HCT116 (cell line): ENCODE data around the gene ARAP1. TPM values are rescaled to one million over a fixed set of nuclear protein-coding genes. Genes with fewer than 3 reads are reported as not detected.

Experiments
- ATAC-seq: fragments of 200-7000 bp; cut with Tn5 transposase; 2 replicates; pipeline ENCODE4 v1.9.1; 2020; ENCODE audit warnings: mild to moderate bottlenecking, moderate library complexity
- BruUV-seq: library from RNA; stranded (reverse); fragments of 400-500 nt; replicated peaks from 2 replicates; lab custom pipeline; 2021; lab: Mats Ljungman, UMichigan
- CTCF ChIA-PET: fragments of 300-600 bp; sonication (Branson Sonifier 250); formaldehyde crosslinking; loops from one replicate; lab custom pipeline; 2021; ENCODE audit warnings: antibody characterized with exemption; lab: Charles Lee
- POLR2A ChIA-PET: fragments of 300-600, 350-600 bp; sonication (Branson Sonifier 250); formaldehyde crosslinking; loops from one replicate; lab custom pipeline; 2021; ENCODE audit warnings: antibody characterized with exemption; lab: Charles Lee
- RAD21 ChIA-PET, 2 experiments: fragments of 300-600 bp; sonication (Branson Sonifier 250); formaldehyde crosslinking; loops; one replicate each; lab custom pipeline; 2023; ENCODE audit warnings: low total read pairs in 2 of 2; ENCODE audit not compliant: uncharacterized antibody in 2 of 2, unreplicated experiment in 2 of 2, low non-redundant PET in 1 of 2; lab: Charles Lee
- DNase-seq: peaks from one replicate; pipeline ENCODE4 v3.0.0-alpha.2; 2010; ENCODE audit warnings: low read depth, low spot score
- H2AFZ ChIP-seq: fragments of 200-600 bp; shearing (Covaris generic), sonication (generic); 2 replicates; pipeline ENCODE4 v1.6.1; 2017; ENCODE audit warnings: low read depth, mixed run types, mixed read lengths, antibody characterized with exemption, low read length; ENCODE audit not compliant: poor library complexity, severe bottlenecking
- H3K27ac ChIP-seq: 2 replicates; pipeline ENCODE4 v1.5.1; 2012; ENCODE audit warnings: low read depth, low read length
- H3K27me3 ChIP-seq: fragments of 200-600 bp; sonication (generic); 2 replicates; pipeline ENCODE4 v1.6.1; 2016; ENCODE audit warnings: mixed run types, low read length, mixed read lengths; ENCODE audit not compliant: insufficient read depth
- H3K36me3 ChIP-seq, 2 experiments: fragments of 200-500 bp in 1 of 2; fragments of 200-600 bp in 1 of 2; sonication (Bioruptor generic) in 1 of 2; sonication (generic) in 1 of 2; 2 replicates each; pipeline versions ENCODE4 v1.5.1 to v1.6.1; 2014 to 2016; ENCODE audit warnings: low read length in 2 of 2, inconsistent platforms in 1 of 2, mixed read lengths in 1 of 2, mixed run types in 1 of 2; ENCODE audit not compliant: insufficient read depth in 2 of 2, control insufficient read depth in 1 of 2
- H3K4me1 ChIP-seq, 2 experiments: fragments of 200-600 bp in 1 of 2; sonication (generic) in 1 of 2; 2 replicates each; pipeline versions ENCODE4 v1.5.1 to v1.6.1; 2012 to 2017; ENCODE audit warnings: low read length in 2 of 2, inconsistent platforms in 1 of 2, mild to moderate bottlenecking in 1 of 2, mixed read lengths in 1 of 2, mixed run types in 1 of 2, moderate library complexity in 1 of 2; ENCODE audit not compliant: insufficient read depth in 2 of 2, control insufficient read depth in 1 of 2
- H3K4me2 ChIP-seq: fragments of 200-600 bp; sonication (generic); 2 replicates; pipeline ENCODE4 v1.6.1; 2017; ENCODE audit warnings: mixed run types, low read length, mixed read lengths
- H3K4me3 ChIP-seq, 2 experiments: fragments of 200-600 bp in 1 of 2; sonication (generic) in 1 of 2; replicated peaks in 1 of 2; 2 replicates each; pipeline ENCODE4 v1.5.1; 2011 to 2016; ENCODE audit warnings: low read length in 2 of 2, control low read depth in 1 of 2, low read depth in 1 of 2, mild to moderate bottlenecking in 1 of 2, mixed read lengths in 1 of 2, mixed run types in 1 of 2
- H3K79me2 ChIP-seq: fragments of 200-600 bp; sonication (generic); 2 replicates; pipeline ENCODE4 v1.6.1; 2017; ENCODE audit warnings: mild to moderate bottlenecking, mixed run types, low read length, moderate library complexity, mixed read lengths; ENCODE audit not compliant: insufficient read depth
- H3K9ac ChIP-seq: fragments of 200-600 bp; sonication (generic); 2 replicates; pipeline ENCODE4 v1.6.1; 2016; ENCODE audit warnings: low read length, mixed read lengths
- H3K9me2 ChIP-seq: fragments of 200-600 bp; sonication (generic), shearing (Covaris generic); 2 replicates; pipeline ENCODE4 v1.6.1; 2017; ENCODE audit warnings: mixed run types, mild to moderate bottlenecking, moderate library complexity; ENCODE audit not compliant: insufficient read depth
- H3K9me3 ChIP-seq, 2 experiments: fragments of 200-500 bp in 1 of 2; fragments of 200-600 bp in 1 of 2; sonication (Bioruptor generic) in 1 of 2; sonication (generic) in 1 of 2; 2 replicates each; pipeline ENCODE4 v1.6.1; 2014 to 2017; ENCODE audit warnings: low read length in 2 of 2, mixed read lengths in 2 of 2, inconsistent platforms in 1 of 2, low read depth in 1 of 2, mild to moderate bottlenecking in 1 of 2, mixed run types in 1 of 2, moderate library complexity in 1 of 2; ENCODE audit not compliant: control insufficient read depth in 1 of 2, insufficient read depth in 1 of 2
- H4K20me1 ChIP-seq: fragments of 200-600 bp; sonication (generic), shearing (Covaris generic); 2 replicates; pipeline ENCODE4 v1.6.1; 2017; ENCODE audit warnings: mixed run types, mild to moderate bottlenecking, moderate library complexity; ENCODE audit not compliant: insufficient read depth
- CEBPB ChIP-seq: IDR thresholded peaks from 2 replicates; pipeline ENCODE4 v1.6.1; 2012; ENCODE audit warnings: low read depth
- SIN3A ChIP-seq: IDR thresholded peaks from 2 replicates; pipeline ENCODE4 v1.6.1; 2012; ENCODE audit warnings: low read depth
- intact Hi-C: fragments of 100-400 bp; cut with micrococcal nuclease; formaldehyde crosslinking; loops from 2 replicates; pipeline ENCODE4 v1.10.0; 2022
- total RNA-seq: library from RNA; stranded (reverse); gene quantifications from one replicate; pipeline ENCODE4 v1.2.1, GENCODE V29; 2021; ENCODE audit not compliant: unreplicated experiment
- TF ChIP-seq, protein P1 (sequence below): IDR thresholded peaks from 2 replicates; pipeline ENCODE4 v1.6.1; 2012
- TF ChIP-seq, protein P2 (sequence below): IDR thresholded peaks from 2 replicates; pipeline ENCODE4 v1.6.1; 2011; ENCODE audit warnings: mild to moderate bottlenecking, low read length, moderate library complexity; ENCODE audit not compliant: insufficient replicate concordance; ENCODE audit errors: extremely low read depth
- TF ChIP-seq, protein P3 (sequence below), 3 experiments: fragments of 200-600 bp in 1 of 3; sonication (generic) in 1 of 3; IDR thresholded peaks in 2 of 3; conservative IDR thresholded peaks in 1 of 3; 2 replicates each; pipeline ENCODE4 v1.5.1; 2012 to 2017; ENCODE audit warnings: low read depth in 2 of 3, low read length in 2 of 3, antibody characterized with exemption in 1 of 3, borderline replicate concordance in 1 of 3, control low read depth in 1 of 3, mild to moderate bottlenecking in 1 of 3, mixed read lengths in 1 of 3, mixed run types in 1 of 3, moderate library complexity in 1 of 3; ENCODE audit not compliant: insufficient read depth in 1 of 3

The ARAP1 gene
- total RNA-seq, 1 experiment from 2014 or later = 57.4 TPM

DNA sequence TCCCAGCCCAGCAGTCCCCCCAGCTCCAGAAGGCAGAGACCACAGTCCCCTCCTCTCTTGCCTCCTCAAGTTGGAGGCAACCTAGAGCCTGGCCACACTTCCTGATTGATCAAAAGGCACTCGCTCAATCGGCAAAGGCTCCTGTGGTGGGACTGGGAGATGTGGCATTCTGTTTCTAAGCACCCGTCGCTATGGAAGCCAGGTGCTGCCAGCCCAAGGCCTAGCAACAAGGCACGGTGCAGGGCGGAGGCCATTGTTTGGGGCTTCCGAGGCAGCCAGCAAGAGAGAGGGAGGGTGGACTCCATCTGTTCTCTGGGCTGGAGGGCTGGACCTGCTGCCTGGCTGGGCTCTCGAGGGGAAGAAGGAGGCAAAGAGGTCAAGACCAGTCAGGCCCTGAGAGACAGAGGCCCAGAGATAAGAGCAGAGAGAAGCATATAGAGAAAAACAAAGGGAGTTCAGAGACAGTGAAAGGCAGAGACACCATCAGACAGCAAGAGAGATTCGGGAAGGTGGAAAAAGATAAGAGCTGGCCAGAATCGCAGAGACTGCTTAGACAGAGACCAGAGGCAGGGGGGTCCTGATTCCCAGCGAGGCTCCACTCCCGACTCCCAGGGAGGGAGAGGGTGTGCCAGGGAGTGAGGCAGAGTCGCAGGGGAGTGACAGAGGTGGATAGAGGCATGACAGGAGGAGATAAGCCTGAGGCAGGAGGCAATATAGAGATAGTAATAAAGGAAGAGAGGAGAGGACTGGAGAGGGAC, 99.2 kb downstream of the ARAP1 start:
- ATAC-seq (no peak), DNase-seq (no peak)
- ChIA-PET POLR2A (interaction anchor here (0.6 kb wide), 1 partner anchor 905 kb away, joined by 4 read pairs; no protein-coding TSS in a partner anchor), CTCF (no interaction called here), RAD21 (no interaction called here)
- intact Hi-C loops = no loop called here
- TF ChIP-seq, protein P1, sequence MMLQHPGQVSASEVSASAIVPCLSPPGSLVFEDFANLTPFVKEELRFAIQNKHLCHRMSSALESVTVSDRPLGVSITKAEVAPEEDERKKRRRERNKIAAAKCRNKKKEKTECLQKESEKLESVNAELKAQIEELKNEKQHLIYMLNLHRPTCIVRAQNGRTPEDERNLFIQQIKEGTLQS = no peak
- TF ChIP-seq SIN3A (no peak), CEBPB (no peak)
- TF ChIP-seq, protein P2, sequence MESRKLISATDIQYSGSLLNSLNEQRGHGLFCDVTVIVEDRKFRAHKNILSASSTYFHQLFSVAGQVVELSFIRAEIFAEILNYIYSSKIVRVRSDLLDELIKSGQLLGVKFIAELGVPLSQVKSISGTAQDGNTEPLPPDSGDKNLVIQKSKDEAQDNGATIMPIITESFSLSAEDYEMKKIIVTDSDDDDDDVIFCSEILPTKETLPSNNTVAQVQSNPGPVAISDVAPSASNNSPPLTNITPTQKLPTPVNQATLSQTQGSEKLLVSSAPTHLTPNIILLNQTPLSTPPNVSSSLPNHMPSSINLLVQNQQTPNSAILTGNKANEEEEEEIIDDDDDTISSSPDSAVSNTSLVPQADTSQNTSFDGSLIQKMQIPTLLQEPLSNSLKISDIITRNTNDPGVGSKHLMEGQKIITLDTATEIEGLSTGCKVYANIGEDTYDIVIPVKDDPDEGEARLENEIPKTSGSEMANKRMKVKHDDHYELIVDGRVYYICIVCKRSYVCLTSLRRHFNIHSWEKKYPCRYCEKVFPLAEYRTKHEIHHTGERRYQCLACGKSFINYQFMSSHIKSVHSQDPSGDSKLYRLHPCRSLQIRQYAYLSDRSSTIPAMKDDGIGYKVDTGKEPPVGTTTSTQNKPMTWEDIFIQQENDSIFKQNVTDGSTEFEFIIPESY = no peak
- TF ChIP-seq, protein P3, sequence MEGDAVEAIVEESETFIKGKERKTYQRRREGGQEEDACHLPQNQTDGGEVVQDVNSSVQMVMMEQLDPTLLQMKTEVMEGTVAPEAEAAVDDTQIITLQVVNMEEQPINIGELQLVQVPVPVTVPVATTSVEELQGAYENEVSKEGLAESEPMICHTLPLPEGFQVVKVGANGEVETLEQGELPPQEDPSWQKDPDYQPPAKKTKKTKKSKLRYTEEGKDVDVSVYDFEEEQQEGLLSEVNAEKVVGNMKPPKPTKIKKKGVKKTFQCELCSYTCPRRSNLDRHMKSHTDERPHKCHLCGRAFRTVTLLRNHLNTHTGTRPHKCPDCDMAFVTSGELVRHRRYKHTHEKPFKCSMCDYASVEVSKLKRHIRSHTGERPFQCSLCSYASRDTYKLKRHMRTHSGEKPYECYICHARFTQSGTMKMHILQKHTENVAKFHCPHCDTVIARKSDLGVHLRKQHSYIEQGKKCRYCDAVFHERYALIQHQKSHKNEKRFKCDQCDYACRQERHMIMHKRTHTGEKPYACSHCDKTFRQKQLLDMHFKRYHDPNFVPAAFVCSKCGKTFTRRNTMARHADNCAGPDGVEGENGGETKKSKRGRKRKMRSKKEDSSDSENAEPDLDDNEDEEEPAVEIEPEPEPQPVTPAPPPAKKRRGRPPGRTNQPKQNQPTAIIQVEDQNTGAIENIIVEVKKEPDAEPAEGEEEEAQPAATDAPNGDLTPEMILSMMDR (IDR thresholded peaks at IDR 0.05 in 2 of 3, conservative IDR thresholded peaks at IDR 0.05 in 1 of 3; ENCODE audit: borderline replicate concordance in 1 of 3, insufficient read depth in 1 of 3, low read depth in 2 of 3, low read length in 2 of 3) = no peak
- Histone ChIP-seq H2AFZ (no peak overlapping the region), H3K9me2 (no peaks in the 10 kb centered on the region), H4K20me1 (no peaks in the 10 kb centered on the region), H3K9ac (no peak overlapping the region), H3K27ac (no peak overlapping the region), H3K79me2 (no peaks in the 10 kb centered on the region), H3K4me1 (no peaks in the 10 kb centered on the region), H3K4me3 (no peak overlapping the region), H3K9me3 (no peaks in the 10 kb centered on the region), H3K27me3 (no peaks in the 10 kb centered on the region), H3K36me3 (no peaks in the 10 kb centered on the region), H3K4me2 (no peak overlapping the region)
- BruUV-seq = no TSS peak
